GM12878 (cell line): ENCODE measurements around the gene B9D1. TPM values are rescaled to one million over a fixed set of nuclear protein-coding genes. Genes with fewer than 3 reads are reported as not detected.
A peak's percentile ranks its signal among the peaks of the same experiment; 100 is the strongest.

Source experiments
- BACH1 ChIP-seq: fragments of 450-650 bp; IDR thresholded peaks from 2 replicates; pipeline ENCODE4 v1.6.1; 2017; ENCODE audit warnings: mild to moderate bottlenecking, borderline replicate concordance
- BCL3 ChIP-seq: IDR thresholded peaks from 2 replicates; pipeline ENCODE4 v1.6.1; 2011; ENCODE audit warnings: borderline replicate concordance, low read depth, mild to moderate bottlenecking, moderate library complexity, low read length; ENCODE audit not compliant: insufficient read depth, poor library complexity, severe bottlenecking
- BHLHE40 ChIP-seq, 2 experiments: fragments of 450-650 bp in 1 of 2; IDR thresholded peaks; 2 replicates each; pipeline ENCODE4 v1.6.1; 2011 to 2017; ENCODE audit warnings: low read depth in 2 of 2, borderline replicate concordance in 1 of 2, improper control_type of control experiment in 1 of 2, low read length in 1 of 2, mild to moderate bottlenecking in 1 of 2
- CUX1 ChIP-seq: IDR thresholded peaks from 2 replicates; pipeline ENCODE4 v1.6.1; 2012; ENCODE audit warnings: improper control_type of control experiment, low read depth, low read length; ENCODE audit not compliant: insufficient replicate concordance
- EGR1 ChIP-seq, 2 experiments: IDR thresholded peaks; 1 replicate in 1 of 2; 2 replicates in 1 of 2; pipeline ENCODE4 v1.6.1; 2011 to 2012; ENCODE audit warnings: low read depth in 2 of 2, low read length in 2 of 2, borderline replicate concordance in 1 of 2, mild to moderate bottlenecking in 1 of 2, moderate library complexity in 1 of 2
- FOXK2 ChIP-seq: fragments of 450-650 bp; IDR thresholded peaks from 2 replicates; pipeline ENCODE4 v1.6.1; 2017; ENCODE audit warnings: mild to moderate bottlenecking, moderate library complexity
- FOXM1 ChIP-seq: IDR thresholded peaks from 2 replicates; pipeline ENCODE4 v1.6.1; 2012; ENCODE audit warnings: low read depth, mild to moderate bottlenecking, inconsistent platforms, low read length, moderate library complexity
- IKZF1 ChIP-seq: fragments of 450-650 bp; conservative IDR thresholded peaks from 2 replicates; pipeline ENCODE4 v1.6.1; 2017; ENCODE audit warnings: antibody characterized with exemption, mild to moderate bottlenecking
- KLF5 ChIP-seq: fragments of 450-650 bp; IDR thresholded peaks from 2 replicates; pipeline ENCODE4 v1.6.1; 2014; ENCODE audit warnings: mild to moderate bottlenecking; ENCODE audit not compliant: partially characterized antibody
- MXI1 ChIP-seq: fragments of 150-350 bp; IDR thresholded peaks from 2 replicates; pipeline ENCODE4 v1.6.1; 2011; ENCODE audit warnings: low read depth, mild to moderate bottlenecking, inconsistent platforms, low read length, improper control_type of control experiment
- NKRF ChIP-seq: fragments of 450-650 bp; conservative IDR thresholded peaks from 2 replicates; pipeline ENCODE4 v1.6.1; 2017; ENCODE audit warnings: mild to moderate bottlenecking, moderate library complexity
- PRDM15 ChIP-seq: fragments of 450-650 bp; formaldehyde crosslinking; IDR thresholded peaks from 2 replicates; pipeline ENCODE4 v1.4.0; 2020; ENCODE audit warnings: mild to moderate bottlenecking, moderate library complexity
- RFX5 ChIP-seq: IDR thresholded peaks from 2 replicates; pipeline ENCODE4 v1.6.1; 2011; ENCODE audit warnings: low read depth, low read length, improper control_type of control experiment
- SIX5 ChIP-seq: IDR thresholded peaks from 2 replicates; pipeline ENCODE4 v1.6.1; 2011; ENCODE audit warnings: mild to moderate bottlenecking, low read depth, low read length, moderate library complexity; ENCODE audit not compliant: severe bottlenecking
- SUZ12 ChIP-seq: fragments of 200-600 bp; sonication (generic); IDR thresholded peaks from one replicate; pipeline ENCODE4 v1.6.1; 2018; ENCODE audit warnings: antibody characterized with exemption, mild to moderate bottlenecking; ENCODE audit not compliant: unreplicated experiment
- TAF1 ChIP-seq: IDR thresholded peaks from 2 replicates; pipeline ENCODE4 v1.6.1; 2011; ENCODE audit warnings: mild to moderate bottlenecking, low read depth, low read length, borderline replicate concordance
- ZNF217 ChIP-seq: fragments of 450-650 bp; IDR thresholded peaks from 2 replicates; pipeline ENCODE4 v1.6.1; 2017; ENCODE audit warnings: antibody characterized with exemption, mild to moderate bottlenecking
- ZZZ3 ChIP-seq: IDR thresholded peaks from 2 replicates; pipeline ENCODE4 v1.6.1; 2011; ENCODE audit warnings: low read depth; ENCODE audit not compliant: control insufficient read depth, insufficient read length
- polyA plus RNA-seq, 11 experiments: library from polyadenylated mRNA; depleted of rRNA in 4 of 11; unstranded in 6 of 11; stranded (reverse) in 5 of 11; fragments of >200 nt; fragmentation: Nextera tagmentation in 4 of 11; fragmentation: Illumina TruSeq in 1 of 11; extraction: Ambion mirVana in 4 of 11; extraction: Trizol in 1 of 11; gene quantifications; 1 replicate in 1 of 11; 2 replicates in 10 of 11; pipeline versions ENCODE4 v1.2.1 to v1.2.3, GENCODE V29; 2011 to 2016; ENCODE audit warnings: inconsistent platforms in 2 of 11, missing spikeins in 2 of 11, low read depth in 1 of 11
- total RNA-seq, 4 experiments: library from RNA; depleted of rRNA in 3 of 4; stranded (reverse); fragments of >200 nt in 3 of 4; fragmentation: Illumina TruSeq in 1 of 4; extraction: Trizol in 1 of 4; gene quantifications; 2 replicates each; pipeline versions ENCODE4 v1.2.1 to v1.2.3, GENCODE V29; 2013 to 2021

B9D1 gene
- total and polyA plus RNA-seq, 10 of the 15 experiments (the other 5 are each of a cell fraction or from before 2014, with no cell fraction given), result 5.9 to 18.3 (median 9.8) TPM

GRCh38 chr17:19303367-19303776 is 59.2 kb downstream of the B9D1 start (continued):
- no peak for TF ChIP-seq CUX1
- TF ChIP-seq PRDM15, result no peak
- TF ChIP-seq EGR1 (IDR thresholded peaks at IDR 0.05; ENCODE audit: borderline replicate concordance in 1 of 2, low read depth in 2 of 2, low read length in 2 of 2), result no peak
- no peak for TF ChIP-seq RFX5
- TF ChIP-seq FOXM1, result no peak
- no peak for TF ChIP-seq MXI1
- TF ChIP-seq KLF5, result no peak
- no peak for TF ChIP-seq FOXK2
- no peak for TF ChIP-seq SUZ12
- TF ChIP-seq NKRF, result no peak
- TF ChIP-seq SIX5, result no peak
- no peak for TF ChIP-seq BCL3
- no peak for TF ChIP-seq BHLHE40 (IDR thresholded peaks at IDR 0.05; ENCODE audit: borderline replicate concordance in 1 of 2, low read depth in 2 of 2, low read length in 1 of 2)
- no peak for TF ChIP-seq TAF1
- TF ChIP-seq BACH1, result no peak
- TF ChIP-seq ZZZ3, result no peak
- peak; percentile 87 for TF ChIP-seq IKZF1
- TF ChIP-seq ZNF217, result no peak
